Fibroblast of skin of right biceps (primary cell): Measurements from ENCODE around the gene MVB12B.

Experiments used
- DNase-seq: peaks from one replicate; pipeline ENCODE4 v3.0.0-alpha.2; 2013

Gene MVB12B

DNA sequence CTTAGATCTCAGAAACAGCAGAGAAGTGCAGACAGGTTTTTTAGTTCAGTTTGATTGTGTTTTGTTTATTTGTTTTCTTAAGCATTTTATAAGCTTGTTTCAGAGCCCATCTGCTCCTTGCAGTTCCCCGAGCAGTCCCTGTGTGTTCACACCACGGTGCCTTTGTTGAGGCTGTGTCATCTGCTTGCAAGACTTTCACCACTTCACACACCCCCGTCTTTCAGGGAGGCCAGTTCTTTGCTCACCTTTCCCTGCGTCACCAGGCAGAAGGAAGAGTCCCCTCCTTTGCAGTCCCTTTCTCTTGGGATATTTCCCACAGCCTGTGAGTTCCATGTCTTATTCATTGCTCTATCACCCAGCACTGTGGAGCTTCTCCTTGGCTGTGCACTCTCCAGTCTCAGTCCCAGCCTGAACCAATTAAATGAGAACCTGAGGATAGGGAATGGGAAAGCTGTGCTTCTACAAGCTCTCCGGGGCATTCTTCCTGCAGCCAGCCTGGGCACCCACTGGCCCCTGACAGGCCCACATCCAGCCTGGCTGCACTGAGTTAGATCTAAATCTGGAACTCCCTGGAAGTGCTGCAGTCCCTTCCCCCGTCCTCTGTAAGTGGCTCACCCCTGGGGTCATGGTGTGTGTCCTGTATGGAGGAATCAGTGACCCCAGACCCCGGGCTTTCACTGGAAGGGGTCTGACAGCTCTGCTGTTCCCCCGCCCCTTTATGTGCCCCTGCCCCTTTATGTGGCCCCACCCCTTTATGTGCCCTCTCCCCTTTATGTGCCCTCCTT, 5.5 kb downstream of the MVB12B start:
- DNase-seq, result no peak

DNA sequence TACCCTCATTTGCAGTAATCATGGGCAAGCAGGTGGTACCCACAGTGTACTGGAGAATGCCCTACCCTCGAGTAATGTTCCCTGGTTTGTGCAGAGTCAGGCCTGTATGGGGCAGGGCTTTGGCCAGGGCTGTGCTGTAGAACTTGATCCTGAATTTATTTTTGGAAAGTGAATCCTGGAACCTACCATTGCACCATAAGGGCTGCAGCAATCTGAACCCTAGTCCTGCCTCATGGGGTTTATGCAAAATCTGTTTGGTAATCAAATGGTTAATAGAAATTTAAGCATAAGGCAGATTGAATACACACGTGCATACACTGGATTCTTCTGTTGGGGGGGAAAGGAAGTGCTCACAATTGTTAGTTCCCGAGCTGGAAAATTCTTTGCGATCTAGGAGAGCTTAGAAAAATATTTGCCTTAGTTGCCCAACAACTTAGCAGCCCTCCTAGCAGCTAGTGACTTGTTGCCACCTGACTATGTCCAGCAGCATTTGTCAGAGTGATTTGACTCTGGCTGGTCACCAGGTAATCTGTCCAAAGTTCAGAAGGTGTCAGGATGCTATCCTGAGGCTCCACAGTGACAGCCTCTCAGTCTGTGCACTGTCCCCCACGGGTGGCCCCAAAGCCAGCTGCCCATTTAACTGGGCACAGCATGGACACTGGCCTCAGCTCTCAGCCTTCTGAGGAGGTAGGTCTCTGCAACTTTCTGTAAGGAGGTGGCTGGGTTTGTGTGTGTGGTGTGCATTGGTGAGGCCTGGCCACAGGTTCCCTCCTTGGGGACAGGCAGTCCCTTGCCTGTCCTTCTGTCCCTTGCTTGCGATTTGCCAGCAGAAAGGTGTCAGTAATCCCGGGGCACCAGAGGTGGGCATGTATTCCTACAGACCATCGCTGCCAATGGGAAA, 8.3 kb downstream of the MVB12B start:
- peak; percentile 20 for DNase-seq

DNA sequence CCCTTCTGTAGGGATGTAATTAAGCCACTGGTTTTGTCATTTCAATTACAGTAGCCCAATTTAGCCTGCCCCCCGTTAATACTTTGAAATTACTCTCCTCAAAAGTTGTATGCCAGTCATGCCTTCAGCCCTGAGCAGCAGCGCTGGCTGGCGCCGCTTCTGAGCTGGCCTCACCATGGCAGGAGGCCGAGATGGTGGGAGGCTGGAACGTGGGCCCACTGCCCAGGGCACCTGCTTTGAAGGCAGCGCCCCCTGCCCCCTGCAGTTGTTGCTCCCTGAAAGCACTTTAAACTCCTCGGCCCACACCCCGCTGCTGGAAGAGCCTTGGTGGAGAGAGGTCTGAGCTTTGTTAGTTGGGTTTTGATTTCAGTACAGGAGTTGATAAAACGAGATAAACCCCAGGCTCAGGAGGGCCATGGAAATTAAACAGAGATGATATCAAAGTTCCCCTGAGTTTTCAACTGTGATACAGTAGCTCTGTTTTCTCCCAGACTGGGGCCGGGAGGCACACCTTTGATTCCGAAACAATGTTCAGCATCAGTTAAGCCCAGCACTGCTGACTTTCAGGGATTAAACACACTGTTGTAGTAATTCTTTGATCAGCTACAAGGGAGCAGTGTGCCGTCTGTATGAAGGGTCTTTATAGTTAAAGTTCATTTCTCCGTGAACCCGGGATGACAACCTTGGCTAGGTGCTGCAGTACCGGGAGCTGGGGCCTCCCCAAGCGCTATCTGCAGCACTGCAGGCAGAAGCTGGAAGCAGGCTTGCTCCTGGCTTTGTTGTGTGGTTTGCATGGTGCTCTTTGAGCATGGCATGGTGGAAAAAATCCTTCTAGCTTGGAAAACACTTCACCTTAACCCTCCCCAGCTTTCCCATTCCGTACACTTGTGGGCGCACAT, 9.5 kb downstream of the MVB12B start:
- no peak for DNase-seq

DNA sequence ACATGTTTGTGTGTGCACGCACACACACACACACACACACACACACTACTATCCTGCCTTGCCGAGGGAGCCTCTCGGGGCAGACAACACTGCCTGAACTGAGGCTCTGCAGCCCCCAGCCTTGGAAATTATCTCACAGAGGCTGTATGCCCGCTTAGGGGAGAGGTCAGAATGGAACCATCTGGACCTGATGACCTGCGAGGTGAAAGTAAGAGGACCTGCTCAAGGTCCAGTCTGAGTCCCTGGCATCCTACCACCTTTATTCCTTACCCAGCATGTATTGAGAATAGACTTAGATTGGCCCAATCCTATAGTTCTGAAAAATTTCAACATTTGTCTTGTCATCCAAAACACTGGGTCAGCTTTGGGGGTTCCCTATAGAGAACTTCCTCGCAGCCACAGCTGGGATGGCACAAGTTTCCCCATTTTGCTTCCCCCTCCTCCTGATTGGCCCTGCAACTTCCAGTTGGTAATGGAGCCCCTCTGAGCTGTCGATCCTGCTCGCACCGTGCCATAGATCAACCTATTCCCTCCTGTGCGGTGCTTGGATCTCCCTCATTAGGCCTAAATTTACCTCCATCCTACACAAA, 10.2 kb downstream of the MVB12B start:
- DNase-seq, result no peak

DNA sequence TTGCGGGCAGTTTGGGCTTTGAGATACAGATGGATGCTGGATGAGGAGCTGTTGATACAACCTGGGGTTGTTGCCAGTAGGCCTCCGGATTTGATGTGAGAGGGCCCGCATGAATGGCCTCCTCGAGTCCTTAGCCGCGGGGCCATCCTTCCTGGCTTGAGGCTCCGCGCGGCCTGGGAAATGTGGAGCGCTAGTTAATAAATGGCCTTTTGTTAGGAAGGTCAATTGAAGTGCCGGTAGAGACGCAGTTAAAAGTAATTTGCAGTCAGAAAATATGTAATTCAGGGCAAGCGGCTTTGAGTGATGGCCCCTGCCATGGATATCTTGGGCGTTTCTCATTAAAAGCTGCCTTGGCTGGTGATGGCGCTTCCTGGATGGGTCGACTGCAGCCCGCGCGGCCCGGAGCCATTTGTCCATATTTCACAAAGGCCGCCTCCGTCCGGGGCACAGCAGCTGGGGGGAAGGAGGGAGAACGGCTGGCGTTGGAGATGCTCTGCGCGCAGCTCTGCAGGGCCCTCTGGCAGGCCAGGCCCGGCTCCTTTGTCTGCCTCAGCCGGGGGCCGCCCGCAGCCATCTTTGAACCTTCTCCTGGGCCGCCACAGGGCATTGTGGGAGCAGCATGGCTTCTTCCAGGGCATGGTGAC, 11.2 kb downstream of the MVB12B start:
- DNase-seq, result no peak

DNA sequence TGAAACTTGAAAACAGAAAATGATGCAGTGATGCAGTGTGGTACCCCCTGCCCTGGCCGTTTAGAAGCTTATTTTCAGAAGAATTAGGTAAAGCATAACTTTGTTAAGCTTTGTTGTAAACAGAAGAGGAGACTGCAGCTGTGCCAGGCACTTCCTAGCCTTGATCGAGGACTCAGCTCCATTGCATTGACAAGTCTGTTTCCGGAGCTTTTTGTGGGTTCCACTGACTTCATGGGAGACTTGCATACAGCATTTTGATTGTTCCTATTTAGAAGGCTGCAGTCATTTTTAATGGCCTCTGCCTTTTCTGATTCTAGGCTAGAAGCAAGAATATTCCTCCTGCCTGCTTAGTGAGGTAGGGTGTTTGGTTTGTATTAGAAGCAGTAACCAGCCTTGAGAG, 12.3 kb downstream of the MVB12B start:
- DNase-seq, result no peak

DNA sequence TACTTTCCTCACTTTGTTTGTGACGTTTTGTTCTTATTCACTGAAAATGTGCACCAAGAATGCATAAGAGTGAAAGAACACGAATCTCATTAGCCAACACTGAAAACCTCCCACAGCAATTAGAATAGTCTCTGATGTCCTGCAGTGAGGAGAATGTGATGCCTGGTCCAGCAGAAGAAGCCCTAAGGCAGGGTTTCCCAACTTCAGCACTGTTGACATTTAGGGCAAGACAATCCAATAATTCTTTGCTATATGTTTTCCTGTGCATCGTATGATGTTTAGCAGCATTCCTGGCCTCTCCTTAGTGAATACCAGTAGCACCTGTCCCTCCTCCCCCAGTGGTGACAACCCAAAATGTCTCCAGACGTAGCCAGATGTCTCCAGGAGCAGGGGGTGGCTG, 14.8 kb downstream of the MVB12B start:
- DNase-seq, result no peak

DNA sequence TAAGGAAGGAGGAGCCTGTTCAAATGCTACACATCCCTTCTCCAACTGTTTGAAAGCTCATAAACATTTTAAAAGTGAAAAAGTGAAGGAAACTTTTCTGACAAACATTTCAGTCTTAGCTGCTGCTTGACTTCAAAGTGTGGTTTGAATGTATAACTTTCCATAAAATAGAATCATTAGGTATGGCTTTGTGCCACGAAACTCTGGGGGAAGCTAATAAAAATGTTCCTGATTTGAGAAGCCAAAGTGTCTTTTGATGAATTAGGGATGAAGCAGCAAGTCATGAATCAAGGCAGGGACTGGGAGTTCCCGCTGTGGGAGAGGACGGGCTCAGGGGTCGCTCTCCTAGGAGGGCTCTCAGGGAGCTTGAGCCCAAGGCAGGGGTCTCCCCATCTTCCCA, 15.3 kb downstream of the MVB12B start:
- no peak for DNase-seq

DNA sequence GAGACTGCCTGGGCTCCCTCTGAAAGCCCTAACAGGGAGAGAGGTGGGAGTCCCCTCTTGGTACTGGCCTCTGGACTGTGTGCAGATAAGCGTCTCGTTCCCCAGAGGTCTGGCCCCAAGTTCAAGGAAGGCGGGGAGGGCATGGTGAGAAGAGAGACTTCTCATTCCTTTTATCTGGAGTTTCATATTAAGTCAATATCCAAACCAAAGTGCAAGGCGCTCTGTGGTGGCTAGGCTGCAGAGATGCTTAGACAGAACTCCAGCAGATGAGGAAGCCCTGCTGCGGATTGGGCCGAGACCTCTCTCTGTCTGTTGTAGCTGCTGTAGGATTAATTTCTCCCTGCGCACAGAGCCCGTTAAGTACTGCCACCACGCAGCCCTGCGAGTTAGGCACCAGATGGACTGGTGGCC, 16.0 kb downstream of the MVB12B start:
- DNase-seq, result no peak

DNA sequence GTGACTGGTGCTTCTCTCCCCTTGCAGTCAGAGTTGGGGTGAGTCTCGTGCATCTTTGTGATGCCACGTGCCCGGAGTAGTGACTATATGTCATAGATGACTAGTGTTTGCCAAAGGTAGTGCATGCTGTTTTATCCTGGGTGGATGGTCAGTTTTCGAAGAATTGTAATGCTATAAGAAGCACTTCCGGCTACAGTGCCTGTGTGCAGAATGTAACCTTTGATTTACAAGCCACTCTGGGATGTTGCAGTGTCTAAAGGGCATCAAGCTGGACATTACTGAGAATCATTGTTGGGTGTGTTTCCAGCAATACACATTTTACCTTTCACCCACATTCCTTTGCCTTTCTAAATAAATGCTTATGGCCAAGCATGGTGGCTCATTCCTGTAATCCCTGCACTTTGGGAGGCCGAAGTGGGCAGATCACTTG, 16.7 kb downstream of the MVB12B start:
- no peak for DNase-seq

DNA sequence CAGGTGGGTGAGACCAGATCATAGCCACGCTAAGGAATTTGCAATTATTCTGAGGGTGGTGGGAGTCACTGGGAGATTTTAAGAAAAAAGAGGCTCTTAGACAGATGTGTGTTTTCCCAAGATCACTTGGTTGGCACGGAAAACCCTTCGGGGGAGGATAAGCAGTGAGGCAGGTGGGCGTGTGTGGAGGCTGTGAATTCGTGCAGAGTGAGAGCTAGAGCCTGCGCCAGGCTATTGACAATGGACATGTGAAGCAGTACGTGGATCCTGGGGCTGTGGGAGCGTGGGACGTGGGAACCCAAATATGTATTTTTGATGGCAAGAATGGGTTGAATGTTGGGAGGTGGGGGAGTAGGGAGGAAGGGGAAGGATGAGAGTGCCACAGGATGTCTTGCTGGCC, 19.4 kb downstream of the MVB12B start:
- DNase-seq, result no peak

DNA sequence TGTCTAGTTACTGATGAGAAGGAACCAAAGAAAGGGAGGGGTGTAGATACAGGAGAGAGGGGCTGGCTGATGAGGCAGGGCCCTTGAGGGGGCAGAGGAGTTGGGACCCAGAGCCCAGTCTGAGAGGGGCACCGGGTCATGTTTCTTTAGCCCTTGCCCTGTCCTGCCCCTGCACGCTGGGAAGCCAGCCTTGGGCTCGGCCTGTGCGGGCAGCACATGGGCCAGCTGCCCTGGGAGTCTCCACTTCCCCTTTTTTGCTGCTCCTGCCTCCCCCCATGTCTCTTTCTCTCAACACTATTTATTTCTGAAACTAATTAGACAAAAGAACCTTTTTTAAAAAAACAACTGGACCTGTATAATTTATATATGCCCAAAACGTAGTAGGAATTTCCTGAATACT, 20.5 kb downstream of the MVB12B start:
- DNase-seq, result no peak

DNA sequence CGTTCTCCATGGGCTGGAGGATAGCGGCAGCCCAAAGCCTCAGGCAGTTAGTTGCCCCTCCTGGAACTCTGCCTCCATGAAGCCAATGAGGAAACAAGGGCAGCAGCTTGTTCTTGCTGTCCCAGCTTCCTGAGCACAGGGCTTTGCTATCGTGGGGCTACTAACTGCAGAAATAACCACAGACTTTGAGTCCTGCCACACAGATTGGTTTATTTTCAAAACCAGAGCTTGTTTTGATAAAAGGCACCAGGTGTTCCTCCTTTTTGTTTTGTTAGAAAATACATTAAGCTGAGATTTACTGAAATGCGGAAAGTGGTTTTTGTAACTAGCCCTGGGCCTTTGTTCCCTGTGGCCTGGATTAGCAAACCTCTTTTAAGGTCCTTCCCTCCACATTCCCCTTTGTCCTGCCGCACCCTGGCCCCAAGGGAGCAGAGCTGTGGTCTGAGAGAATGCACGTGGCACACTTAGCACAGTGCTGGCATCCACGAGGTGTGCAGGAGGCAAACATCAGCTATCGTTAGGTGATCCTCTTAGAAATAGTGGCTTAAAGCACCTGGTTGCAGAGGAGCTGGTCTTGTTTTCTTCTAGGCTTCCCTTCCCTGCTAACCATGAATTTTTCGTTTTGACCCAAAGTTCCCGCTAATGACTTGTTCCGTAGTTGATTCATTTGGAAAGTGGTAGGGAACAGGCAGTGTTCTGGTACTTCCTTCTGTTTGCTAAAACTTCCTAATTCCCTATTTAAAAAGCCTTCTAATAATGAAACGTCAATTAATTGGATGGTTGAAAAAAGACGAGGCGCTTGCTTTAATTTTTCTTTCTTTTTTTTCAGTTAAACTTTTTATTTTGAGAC, 21.5 kb downstream of the MVB12B start:
- DNase-seq, result no peak

DNA sequence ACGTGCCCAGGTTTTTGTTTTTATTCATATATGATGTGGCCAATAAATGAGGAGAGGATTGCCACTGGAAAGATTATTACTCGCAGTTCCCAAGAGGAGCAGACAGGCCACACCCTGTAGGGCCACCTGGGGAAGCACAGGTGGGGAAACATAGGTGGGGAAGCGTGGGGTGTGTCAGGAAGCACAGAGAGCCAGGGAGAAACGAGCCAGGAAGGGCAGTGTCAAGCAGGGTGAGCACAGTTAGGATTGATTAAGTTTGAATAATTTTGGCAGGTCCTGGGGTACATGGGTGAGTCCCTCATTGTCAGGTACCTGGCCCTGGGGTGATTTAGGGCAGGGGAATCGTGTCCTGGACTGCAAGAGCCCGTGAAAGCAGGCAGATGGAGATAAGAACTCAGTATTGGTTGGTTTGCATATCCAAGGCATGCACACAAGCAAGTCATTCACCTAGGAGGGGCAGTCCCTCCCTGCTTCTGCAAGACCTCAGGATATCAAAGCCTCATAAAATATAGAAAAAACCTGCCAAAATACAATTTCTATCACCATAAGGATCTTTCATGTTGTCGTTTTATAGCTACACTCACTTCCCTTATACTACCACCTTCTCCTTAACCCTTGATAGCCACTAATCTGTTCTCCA, 22.4 kb downstream of the MVB12B start:
- DNase-seq, result no peak

DNA sequence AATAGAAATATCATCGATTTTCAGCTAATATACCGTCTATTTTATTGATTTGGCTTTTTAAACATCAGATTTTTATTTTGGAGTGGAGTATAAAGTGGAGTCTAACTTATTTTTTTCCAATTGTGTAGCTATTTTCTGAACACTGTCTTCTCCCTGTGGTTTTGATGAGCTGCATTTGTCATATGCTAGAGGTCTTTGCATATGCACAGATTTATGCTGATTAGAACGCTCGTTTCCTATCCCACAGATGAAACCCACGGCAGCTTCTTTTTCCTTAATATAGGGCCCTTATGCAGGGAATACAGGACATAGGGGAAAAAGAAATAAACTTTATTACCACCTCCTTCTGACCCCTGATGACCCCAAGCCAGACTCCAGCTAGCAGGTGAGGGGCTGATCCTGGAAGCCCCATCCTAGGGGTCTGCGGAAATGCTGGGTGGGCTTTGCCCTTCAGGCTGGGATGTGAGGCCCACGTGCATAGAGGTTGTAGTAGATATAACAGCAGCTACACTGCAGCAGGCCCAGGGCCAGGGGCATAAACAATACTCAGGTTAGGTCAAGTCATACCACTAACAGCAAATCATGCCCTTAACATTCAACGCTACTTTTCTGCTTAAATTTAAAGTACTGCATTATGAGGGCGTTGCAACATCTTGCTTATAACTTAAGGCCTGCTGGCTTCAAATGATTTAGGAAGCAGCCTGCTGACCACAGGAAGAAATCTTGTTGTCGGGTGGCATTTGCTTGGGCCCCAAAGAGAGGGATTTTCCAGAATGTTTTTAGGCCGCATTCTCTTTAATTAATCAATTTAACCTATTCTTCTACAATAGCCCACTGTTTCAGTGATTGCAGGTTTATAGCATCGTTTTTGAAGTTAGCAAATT, 28.5 kb downstream of the MVB12B start:
- DNase-seq, result no peak

DNA sequence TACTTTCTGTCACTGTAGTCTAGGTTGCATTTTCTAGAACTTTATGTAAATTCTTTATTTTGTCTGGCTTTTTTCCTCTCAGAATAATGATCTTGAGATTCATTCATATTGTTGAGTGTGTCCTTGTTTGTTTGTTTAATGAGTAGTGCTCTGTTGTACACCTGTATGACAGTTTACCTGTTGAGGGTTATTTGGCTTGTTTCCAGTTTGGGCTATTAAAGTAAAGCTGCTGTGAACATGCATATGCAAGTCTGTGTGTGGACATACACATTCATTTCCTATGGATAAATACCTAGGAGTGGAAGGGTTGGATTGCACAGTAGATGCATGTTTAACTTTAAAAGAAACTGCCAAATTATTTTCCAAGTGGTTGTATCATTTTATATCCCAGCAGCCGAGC, 30.4 kb downstream of the MVB12B start:
- DNase-seq, result no peak

DNA sequence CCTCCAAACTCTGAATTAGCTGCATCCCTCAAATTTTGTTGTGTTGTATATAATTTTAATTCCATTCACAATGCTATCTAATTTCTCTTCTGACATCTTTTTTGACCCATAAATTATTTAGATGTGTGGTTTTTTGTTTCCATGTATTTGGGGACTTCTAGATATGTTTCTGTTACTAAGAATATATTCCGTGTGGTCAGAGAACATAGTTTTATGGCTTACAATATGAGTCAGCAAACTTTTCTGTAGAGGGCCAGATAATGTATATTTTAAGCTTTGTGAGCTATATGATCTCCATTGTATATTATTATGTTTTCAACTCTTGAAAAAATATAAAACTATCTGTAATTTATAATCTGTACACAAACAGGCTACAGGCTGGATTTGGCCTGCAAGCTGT, 33.4 kb downstream of the MVB12B start:
- DNase-seq, result no peak

DNA sequence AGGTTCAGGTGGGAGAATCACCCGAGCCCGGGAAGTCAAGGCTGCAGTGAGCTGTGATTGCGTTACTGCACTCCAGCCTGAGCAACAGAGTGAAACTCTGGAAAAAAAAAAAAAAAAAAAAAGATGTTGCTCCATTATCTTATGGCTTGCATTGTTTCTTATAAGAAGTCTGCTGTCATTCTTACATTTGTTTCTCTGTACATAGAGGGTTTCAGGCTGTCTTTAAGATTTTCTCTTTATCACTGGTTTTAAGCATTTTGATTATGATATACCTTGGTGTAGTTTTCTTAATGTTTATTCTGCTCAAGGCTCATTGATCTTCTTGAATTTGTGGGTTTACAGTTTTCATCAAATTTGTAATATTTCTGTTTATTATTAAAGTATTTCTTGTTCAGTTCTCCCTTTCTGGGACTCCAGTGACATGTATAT, 35.2 kb downstream of the MVB12B start:
- no peak for DNase-seq

DNA sequence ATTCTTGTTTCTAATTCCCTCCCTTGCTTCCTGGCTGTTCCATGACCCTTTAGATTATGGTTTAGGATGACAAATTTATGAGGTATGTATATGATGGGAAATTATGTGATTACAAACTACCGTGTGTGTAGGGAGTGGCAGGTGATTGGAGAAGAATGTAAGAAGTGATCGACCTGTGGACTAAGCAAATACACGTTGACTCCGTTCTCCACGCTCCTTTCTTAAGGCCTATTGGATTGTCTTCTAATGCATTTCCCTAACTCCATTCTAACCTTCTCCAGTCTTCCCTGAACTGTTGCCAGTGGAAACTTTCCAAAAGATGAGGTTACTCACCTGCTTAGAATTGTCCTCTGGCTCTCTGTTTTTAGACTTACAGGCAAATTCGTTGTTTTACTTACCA, 36.6 kb downstream of the MVB12B start:
- no peak for DNase-seq
